Measurements from ENCODE around the gene CLDN4. TPM values are rescaled to one million over a fixed set of nuclear protein-coding genes. Genes with fewer than 3 reads are reported as not detected.
A peak's percentile ranks its signal among the peaks of the same experiment; 100 is the strongest.

The CLDN4 gene
- total RNA-seq, 1 experiment from 2014 or later, result 234 TPM

- peak overlapping the region; percentile 61 for H3K9ac ChIP-seq (ENCODE audit: low read length)
- H3K9me3 ChIP-seq (ENCODE audit: control insufficient read depth in 1 of 2, insufficient read depth in 1 of 2, low read depth in 1 of 2, low read length in 2 of 2), result no peaks in the 10 kb centered on the region
- H3K79me2 ChIP-seq (ENCODE audit: insufficient read depth, low read length), result no peaks in the 10 kb centered on the region
- H3K27ac ChIP-seq (ENCODE audit: low read depth, low read length), result peak overlapping the region; percentile 82
- no TSS peak for BruUV-seq (replicated peaks)
- peaks cover 64 to 80% of the 10 kb centered on the region in 2 experiments for H3K4me1 ChIP-seq (ENCODE audit: control insufficient read depth in 1 of 2, insufficient read depth in 2 of 2, low read length in 2 of 2)
- intact Hi-C loops (cut with micrococcal nuclease), result loop anchor here (2.0 kb wide), 1 partner anchor 14 kb away; no protein-coding TSS in a partner anchor
- peak overlapping the region in 1 of 2 experiments; percentile 42; a peak in 2 of 4 replicates for H3K4me3 ChIP-seq (replicated peaks in 1 of 2; ENCODE audit: low read depth in 1 of 2, low read length in 2 of 2)
- H3K36me3 ChIP-seq (ENCODE audit: control insufficient read depth in 1 of 2, insufficient read depth in 2 of 2, low read length in 2 of 2), result no peaks in the 10 kb centered on the region
- no peaks in the 10 kb centered on the region for H3K27me3 ChIP-seq (ENCODE audit: insufficient read depth, low read length)
- DNase-seq (ENCODE audit: low read depth, low spot score) (no peak), ATAC-seq (no peak)
- H3K4me2 ChIP-seq (ENCODE audit: low read length), result peak overlapping the region; percentile 94
- ChIA-PET RAD21 (ENCODE audit: low non-redundant PET in 1 of 2, low total read pairs in 2 of 2, uncharacterized antibody in 2 of 2, unreplicated experiment in 2 of 2) (interaction anchor here in 1 of 2 experiments (0.6 kb wide), 1 partner anchor 13 kb away, joined by 4 read pairs; no protein-coding TSS in a partner anchor), POLR2A (interaction anchor here (1.4 to 3.5 kb wide), 8 partner anchors 7 to 85 kb away, joined by 4 to 30 read pairs (median 7); partner anchors contain the start of genes ABHD11, CLDN4 and METTL27), CTCF (interaction anchor here (1.1 kb wide), 1 partner anchor 24 kb away, joined by 3 read pairs; no protein-coding TSS in a partner anchor)
- H3K9me2 ChIP-seq (ENCODE audit: insufficient read depth), result no peaks in the 10 kb centered on the region
- TF ChIP-seq FOSL1 (IDR thresholded peaks at IDR 0.05; ENCODE audit: low read depth), result no peak
- no peak for TF ChIP-seq ZNF274 (IDR thresholded peaks at IDR 0.05; ENCODE audit: low read depth, low read length)
- no peak for TF ChIP-seq POLR2AphosphoS5 (IDR thresholded peaks at IDR 0.05; ENCODE audit: low read depth, low read length)
- no peak for TF ChIP-seq MAX (IDR thresholded peaks at IDR 0.05)
- no peak for TF ChIP-seq TCF7L2 (IDR thresholded peaks at IDR 0.05; ENCODE audit: borderline replicate concordance, extremely low read depth, insufficient read depth, insufficient read length)
- no peak for TF ChIP-seq SP1 (IDR thresholded peaks at IDR 0.05; ENCODE audit: low read depth)
- no peak for TF ChIP-seq ELF1 (IDR thresholded peaks at IDR 0.05; ENCODE audit: borderline replicate concordance, low read depth)
- TF ChIP-seq RAD21 (IDR thresholded peaks at IDR 0.05; ENCODE audit: low read depth), result no peak
- no peak for TF ChIP-seq EZH2 (IDR thresholded peaks at IDR 0.05)
- no peak for TF ChIP-seq YY1 (IDR thresholded peaks at IDR 0.05; ENCODE audit: extremely low read depth, insufficient replicate concordance, low read depth, low read length)
- TF ChIP-seq ATF3 (IDR thresholded peaks at IDR 0.05), result no peak
- no peak for TF ChIP-seq SIN3A (IDR thresholded peaks at IDR 0.05; ENCODE audit: low read depth)
- TF ChIP-seq, protein P1, sequence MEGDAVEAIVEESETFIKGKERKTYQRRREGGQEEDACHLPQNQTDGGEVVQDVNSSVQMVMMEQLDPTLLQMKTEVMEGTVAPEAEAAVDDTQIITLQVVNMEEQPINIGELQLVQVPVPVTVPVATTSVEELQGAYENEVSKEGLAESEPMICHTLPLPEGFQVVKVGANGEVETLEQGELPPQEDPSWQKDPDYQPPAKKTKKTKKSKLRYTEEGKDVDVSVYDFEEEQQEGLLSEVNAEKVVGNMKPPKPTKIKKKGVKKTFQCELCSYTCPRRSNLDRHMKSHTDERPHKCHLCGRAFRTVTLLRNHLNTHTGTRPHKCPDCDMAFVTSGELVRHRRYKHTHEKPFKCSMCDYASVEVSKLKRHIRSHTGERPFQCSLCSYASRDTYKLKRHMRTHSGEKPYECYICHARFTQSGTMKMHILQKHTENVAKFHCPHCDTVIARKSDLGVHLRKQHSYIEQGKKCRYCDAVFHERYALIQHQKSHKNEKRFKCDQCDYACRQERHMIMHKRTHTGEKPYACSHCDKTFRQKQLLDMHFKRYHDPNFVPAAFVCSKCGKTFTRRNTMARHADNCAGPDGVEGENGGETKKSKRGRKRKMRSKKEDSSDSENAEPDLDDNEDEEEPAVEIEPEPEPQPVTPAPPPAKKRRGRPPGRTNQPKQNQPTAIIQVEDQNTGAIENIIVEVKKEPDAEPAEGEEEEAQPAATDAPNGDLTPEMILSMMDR (IDR thresholded peaks at IDR 0.05 in 2 of 3, conservative IDR thresholded peaks at IDR 0.05 in 1 of 3; ENCODE audit: borderline replicate concordance in 1 of 3, insufficient read depth in 1 of 3, low read depth in 2 of 3, low read length in 2 of 3), result no peak
- TF ChIP-seq SRF (IDR thresholded peaks at IDR 0.05; ENCODE audit: low read depth), result no peak
- TF ChIP-seq CEBPB (IDR thresholded peaks at IDR 0.05; ENCODE audit: low read depth), result no peak
- no peaks in the 10 kb centered on the region for H4K20me1 ChIP-seq (ENCODE audit: insufficient read depth)
- no peak overlapping the region for H2AFZ ChIP-seq (ENCODE audit: low read depth, low read length, poor library complexity, severe bottlenecking)
These were observed 7.5 kb upstream of the CLDN4 start for GRCh38 chr7:73823257-73823656.

Data from HCT116 (cell line).